Thyroid gland (tissue), 4 donors: Measurements from ENCODE around the gene PTPRT.

Experiments
- CTCF ChIP-seq, 6 experiments: fragments of 200-600 bp in 3 of 6; fragments of 450-650 bp in 3 of 6; sonication (generic) in 3 of 6; IDR thresholded peaks; one replicate each; pipeline ENCODE4 v1.5.1; 2016 to 2019; ENCODE audit warnings: antibody characterized with exemption in 6 of 6, mild to moderate bottlenecking in 2 of 6, inconsistent platforms in 1 of 6, moderate library complexity in 1 of 6
- POLR2A ChIP-seq, 2 donors: fragments of 450-650 bp; IDR thresholded peaks; one replicate each; pipeline ENCODE4 v1.6.1; 2017; ENCODE audit warnings: antibody characterized with exemption in 2 of 2, mild to moderate bottlenecking in 2 of 2, moderate library complexity in 1 of 2

GRCh38 chr20:42447270-42447669 lies 742.4 kb downstream of the PTPRT start:
- no peak for TF ChIP-seq CTCF (IDR thresholded peaks at IDR 0.05)
- no peak for TF ChIP-seq POLR2A (IDR thresholded peaks at IDR 0.05)
